DND-41 (cell line): Measurements from ENCODE around the gene ME3.
A peak's percentile ranks its signal among the peaks of the same experiment; 100 is the strongest.

ENCODE experiments used
- CTCF ChIP-seq: IDR thresholded peaks from 2 replicates; pipeline ENCODE4 v1.5.1; 2012; ENCODE audit warnings: borderline replicate concordance, low read length, moderate library complexity, mild to moderate bottlenecking; ENCODE audit not compliant: poor library complexity, severe bottlenecking; ENCODE audit errors: extremely low read depth
- EZH2 ChIP-seq: IDR thresholded peaks from 3 replicates; pipeline ENCODE4 v1.6.1; 2012; ENCODE audit warnings: borderline replicate concordance, low read depth, mild to moderate bottlenecking, moderate library complexity, low read length, inconsistent platforms; ENCODE audit not compliant: severe bottlenecking

GRCh38 chr11:86571273-86571948 is 101.0 kb downstream of the ME3 start:
- TF ChIP-seq CTCF (peak; percentile 38), EZH2 (no peak)
